ENCODE measurements around the gene RNF40.

The RNF40 gene

GRCh38 chr16:30761427-30761927, 645 bp upstream of the RNF40 start:
- Histone ChIP-seq H3K9me3 (ENCODE audit: control insufficient read depth, low read length) (no peaks in the 10 kb centered on the region), H3K4me3 (ENCODE audit: insufficient read depth, low read depth, low read length) (peak overlapping the region; percentile 89), H3K4me1 (ENCODE audit: control insufficient read depth, insufficient read depth, low read length) (peaks cover 9% of the 10 kb centered on the region), H3K27me3 (ENCODE audit: control insufficient read depth, insufficient read depth, low read length, poor library complexity, severe bottlenecking) (no peaks in the 10 kb centered on the region), H3K27ac (ENCODE audit: insufficient read depth, low read depth, low read length, poor library complexity, severe bottlenecking) (peak overlapping the region; percentile 57), H3K36me3 (ENCODE audit: control insufficient read depth, insufficient read depth, low read length) (peaks cover 34% of the 10 kb centered on the region)
- WGBS, 2 experiments = 0 to 1% methylated on average over 64 of the region's 64 CpGs

DNA sequence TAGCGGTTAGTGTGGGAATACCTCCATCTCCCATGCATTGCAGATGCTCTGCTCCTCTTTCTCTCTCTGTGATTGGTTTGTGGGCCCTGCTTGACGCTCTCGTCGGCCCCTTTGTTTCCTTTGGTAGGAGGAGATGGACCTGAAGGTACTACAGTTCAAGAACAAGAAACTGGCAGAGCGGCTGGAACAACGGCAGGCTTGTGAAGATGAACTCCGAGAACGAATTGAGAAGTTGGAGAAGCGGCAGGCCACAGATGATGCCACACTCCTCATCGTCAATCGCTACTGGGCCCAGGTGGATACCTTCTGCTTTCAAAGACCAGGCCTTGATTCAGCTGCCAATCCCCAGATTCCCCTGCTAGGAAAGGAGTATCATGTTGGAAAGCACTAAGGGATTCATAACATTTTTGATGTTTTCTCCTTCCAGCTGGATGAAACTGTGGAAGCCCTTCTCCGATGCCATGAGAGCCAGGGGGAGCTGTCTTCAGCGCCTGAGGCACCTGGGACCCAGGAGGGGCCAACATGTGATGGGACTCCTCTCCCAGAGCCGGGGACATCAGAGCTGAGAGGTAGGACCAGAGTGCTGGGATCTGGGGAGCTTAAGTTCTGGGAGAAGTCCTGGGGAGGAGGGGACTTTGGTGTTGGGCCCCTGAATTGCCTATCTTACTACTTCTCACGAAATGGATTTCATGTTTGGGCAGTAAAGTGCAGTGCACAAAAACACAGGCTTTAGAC, 1.0 kb downstream of the RNF40 start:
- H3K27ac ChIP-seq (ENCODE audit: insufficient read depth, low read depth, low read length, poor library complexity, severe bottlenecking) = no peak overlapping the region
- H3K4me1 ChIP-seq (ENCODE audit: control insufficient read depth, insufficient read depth, low read length) = peaks cover 9% of the 10 kb centered on the region
- no peaks in the 10 kb centered on the region for H3K27me3 ChIP-seq (ENCODE audit: control insufficient read depth, insufficient read depth, low read length, poor library complexity, severe bottlenecking)
- peaks cover 45% of the 10 kb centered on the region for H3K36me3 ChIP-seq (ENCODE audit: control insufficient read depth, insufficient read depth, low read length)
- peak overlapping the region; percentile 89 for H3K4me3 ChIP-seq (ENCODE audit: insufficient read depth, low read depth, low read length)
- no peaks in the 10 kb centered on the region for H3K9me3 ChIP-seq (ENCODE audit: control insufficient read depth, low read length)
- 83 to 86% methylated on average over 15 of the region's 15 CpGs for WGBS, 2 experiments

- Histone ChIP-seq H3K9me3 (ENCODE audit: control insufficient read depth, low read length) (no peaks in the 10 kb centered on the region), H3K36me3 (ENCODE audit: control insufficient read depth, insufficient read depth, low read length) (peaks cover 53% of the 10 kb centered on the region), H3K4me3 (ENCODE audit: insufficient read depth, low read depth, low read length) (no peak overlapping the region), H3K27ac (ENCODE audit: insufficient read depth, low read depth, low read length, poor library complexity, severe bottlenecking) (no peak overlapping the region), H3K4me1 (ENCODE audit: control insufficient read depth, insufficient read depth, low read length) (peaks cover 9% of the 10 kb centered on the region), H3K27me3 (ENCODE audit: control insufficient read depth, insufficient read depth, low read length, poor library complexity, severe bottlenecking) (no peaks in the 10 kb centered on the region)
- WGBS, 2 experiments = 94 to 95% methylated on average over 11 of the region's 11 CpGs
These were observed 2.0 kb downstream of the RNF40 start for GRCh38 chr16:30764086-30764485.

DNA sequence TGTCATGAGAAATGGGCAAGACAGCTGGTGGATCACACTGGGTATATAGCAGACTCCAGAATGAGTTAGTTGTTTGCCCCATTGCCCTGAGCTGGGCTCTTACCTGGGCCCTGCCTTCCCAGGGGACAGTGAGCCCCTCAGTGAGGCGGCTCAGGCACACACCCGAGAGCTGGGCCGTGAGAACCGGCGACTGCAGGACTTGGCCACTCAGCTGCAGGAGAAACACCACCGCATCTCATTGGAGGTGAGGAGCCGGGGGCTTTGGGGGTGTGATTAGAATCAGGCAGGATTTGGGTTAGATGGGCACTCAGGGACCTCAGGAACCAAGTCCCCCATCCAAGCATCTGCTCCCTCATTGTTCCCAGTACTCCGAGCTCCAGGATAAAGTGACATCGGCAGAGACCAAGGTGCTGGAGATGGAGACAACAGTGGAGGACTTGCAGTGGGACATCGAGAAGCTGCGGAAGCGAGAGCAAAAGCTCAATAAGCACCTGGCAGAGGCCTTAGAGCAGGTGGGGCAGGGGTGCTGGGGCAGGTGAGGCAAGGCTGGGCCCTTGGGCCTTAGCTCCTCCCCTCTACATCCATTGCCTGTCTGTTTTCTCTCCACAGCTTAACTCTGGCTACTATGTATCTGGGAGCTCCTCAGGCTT, 2.8 kb downstream of the RNF40 start:
- peaks cover 61% of the 10 kb centered on the region for H3K36me3 ChIP-seq (ENCODE audit: control insufficient read depth, insufficient read depth, low read length)
- WGBS, 2 experiments = 94 to 95% methylated on average over 12 of the region's 12 CpGs

GRCh38 chr16:30766206-30766932, 4.2 kb downstream of the RNF40 start:
- Histone ChIP-seq H3K4me1 (ENCODE audit: control insufficient read depth, insufficient read depth, low read length) (peaks cover 9% of the 10 kb centered on the region), H3K4me3 (ENCODE audit: insufficient read depth, low read depth, low read length) (no peak overlapping the region), H3K27me3 (ENCODE audit: control insufficient read depth, insufficient read depth, low read length, poor library complexity, severe bottlenecking) (no peaks in the 10 kb centered on the region), H3K36me3 (ENCODE audit: control insufficient read depth, insufficient read depth, low read length) (peaks cover 66% of the 10 kb centered on the region), H3K27ac (ENCODE audit: insufficient read depth, low read depth, low read length, poor library complexity, severe bottlenecking) (no peak overlapping the region), H3K9me3 (ENCODE audit: control insufficient read depth, low read length) (no peaks in the 10 kb centered on the region)
- 96 to 97% methylated on average over 29 of the region's 29 CpGs for WGBS, 2 experiments

More for the DNA sequence above, 2.8 kb downstream of the RNF40 start:
- Histone ChIP-seq H3K9me3 (ENCODE audit: control insufficient read depth, low read length) (no peaks in the 10 kb centered on the region), H3K27me3 (ENCODE audit: control insufficient read depth, insufficient read depth, low read length, poor library complexity, severe bottlenecking) (no peaks in the 10 kb centered on the region), H3K4me3 (ENCODE audit: insufficient read depth, low read depth, low read length) (no peak overlapping the region), H3K4me1 (ENCODE audit: control insufficient read depth, insufficient read depth, low read length) (peaks cover 9% of the 10 kb centered on the region), H3K27ac (ENCODE audit: insufficient read depth, low read depth, low read length, poor library complexity, severe bottlenecking) (no peak overlapping the region)

DNA sequence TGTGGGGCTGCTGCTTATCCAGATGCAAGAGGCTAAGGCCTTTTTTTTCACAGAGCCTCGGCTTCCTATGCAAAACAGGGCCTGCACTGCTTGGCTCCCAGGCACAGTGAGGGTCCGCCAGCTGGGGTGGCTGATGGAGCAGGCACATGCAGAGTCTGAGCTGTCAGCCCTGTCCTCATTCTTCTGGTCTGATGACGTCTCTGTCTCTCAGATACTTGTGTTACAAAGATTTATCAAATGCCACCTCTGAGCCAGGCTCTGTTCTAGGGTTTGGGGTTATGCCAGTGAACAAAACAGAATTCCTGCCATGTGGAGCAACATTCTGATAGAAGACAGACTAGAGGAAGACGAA, 4.8 kb downstream of the RNF40 start:
- Histone ChIP-seq H3K27ac (ENCODE audit: insufficient read depth, low read depth, low read length, poor library complexity, severe bottlenecking) (no peak overlapping the region), H3K36me3 (ENCODE audit: control insufficient read depth, insufficient read depth, low read length) (peaks cover 70% of the 10 kb centered on the region), H3K27me3 (ENCODE audit: control insufficient read depth, insufficient read depth, low read length, poor library complexity, severe bottlenecking) (no peaks in the 10 kb centered on the region), H3K4me1 (ENCODE audit: control insufficient read depth, insufficient read depth, low read length) (peaks cover 9% of the 10 kb centered on the region), H3K9me3 (ENCODE audit: control insufficient read depth, low read length) (no peaks in the 10 kb centered on the region), H3K4me3 (ENCODE audit: insufficient read depth, low read depth, low read length) (no peak overlapping the region)
- WGBS, 2 experiments = 94 to 96% methylated on average over 4 of the region's 4 CpGs

GRCh38 chr16:30767767-30768465, 5.8 kb downstream of the RNF40 start:
- H3K4me1 ChIP-seq (ENCODE audit: control insufficient read depth, insufficient read depth, low read length) = peaks cover 7% of the 10 kb centered on the region
- peaks cover 75% of the 10 kb centered on the region for H3K36me3 ChIP-seq (ENCODE audit: control insufficient read depth, insufficient read depth, low read length)
- H3K4me3 ChIP-seq (ENCODE audit: insufficient read depth, low read depth, low read length) = no peak overlapping the region
- no peaks in the 10 kb centered on the region for H3K27me3 ChIP-seq (ENCODE audit: control insufficient read depth, insufficient read depth, low read length, poor library complexity, severe bottlenecking)
- H3K27ac ChIP-seq (ENCODE audit: insufficient read depth, low read depth, low read length, poor library complexity, severe bottlenecking) = no peak overlapping the region
- H3K9me3 ChIP-seq (ENCODE audit: control insufficient read depth, low read length) = no peaks in the 10 kb centered on the region
- 97 to 98% methylated on average over 18 of the region's 18 CpGs for WGBS, 2 experiments

GRCh38 chr16:30768583-30769181, 6.6 kb downstream of the RNF40 start:
- Histone ChIP-seq H3K36me3 (ENCODE audit: control insufficient read depth, insufficient read depth, low read length) (peaks cover 76% of the 10 kb centered on the region), H3K9me3 (ENCODE audit: control insufficient read depth, low read length) (no peaks in the 10 kb centered on the region), H3K4me1 (ENCODE audit: control insufficient read depth, insufficient read depth, low read length) (no peaks in the 10 kb centered on the region), H3K27me3 (ENCODE audit: control insufficient read depth, insufficient read depth, low read length, poor library complexity, severe bottlenecking) (no peaks in the 10 kb centered on the region), H3K27ac (ENCODE audit: insufficient read depth, low read depth, low read length, poor library complexity, severe bottlenecking) (no peak overlapping the region), H3K4me3 (ENCODE audit: insufficient read depth, low read depth, low read length) (no peak overlapping the region)
- WGBS, 2 experiments = 95 to 97% methylated on average over 23 of the region's 23 CpGs

DNA sequence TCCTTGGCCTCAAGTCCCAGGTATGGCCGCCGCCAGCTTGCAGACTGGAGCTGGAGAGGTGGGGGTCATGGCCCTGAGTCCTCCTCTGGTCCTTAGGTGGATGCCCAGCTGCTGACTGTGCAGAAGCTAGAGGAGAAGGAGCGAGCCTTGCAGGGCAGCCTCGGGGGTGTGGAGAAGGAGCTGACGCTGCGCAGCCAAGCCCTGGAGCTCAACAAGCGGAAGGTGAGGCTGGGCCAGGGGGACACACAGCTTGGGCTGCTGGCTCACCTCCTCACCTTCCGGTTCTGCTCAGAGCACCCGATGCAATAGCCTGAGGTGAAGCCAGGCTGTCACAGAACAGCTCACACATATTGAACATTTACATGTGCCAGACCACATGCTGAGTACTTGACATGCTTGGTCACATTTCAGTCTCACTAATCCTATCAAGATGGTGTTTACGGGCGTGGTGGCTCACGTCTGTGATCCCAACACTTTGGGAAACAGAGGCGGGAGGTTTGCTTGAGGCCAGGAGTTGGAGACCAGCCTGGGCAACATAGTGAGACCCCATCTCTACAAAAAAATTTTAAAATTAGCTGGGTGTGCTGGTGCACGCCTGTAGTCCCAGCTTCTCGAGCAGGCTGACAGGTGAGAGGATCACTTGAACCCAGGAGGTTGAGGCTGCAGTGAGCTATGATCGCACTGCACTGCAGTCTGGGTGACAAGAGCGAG, 7.4 kb downstream of the RNF40 start:
- WGBS, 2 experiments = 96 to 97% methylated on average over 17 of the region's 17 CpGs
- no peak overlapping the region for H3K4me3 ChIP-seq (ENCODE audit: insufficient read depth, low read depth, low read length)
- no peak overlapping the region for H3K27ac ChIP-seq (ENCODE audit: insufficient read depth, low read depth, low read length, poor library complexity, severe bottlenecking)
- no peaks in the 10 kb centered on the region for H3K9me3 ChIP-seq (ENCODE audit: control insufficient read depth, low read length)
- no peaks in the 10 kb centered on the region for H3K4me1 ChIP-seq (ENCODE audit: control insufficient read depth, insufficient read depth, low read length)
- peaks cover 72% of the 10 kb centered on the region for H3K36me3 ChIP-seq (ENCODE audit: control insufficient read depth, insufficient read depth, low read length)
- H3K27me3 ChIP-seq (ENCODE audit: control insufficient read depth, insufficient read depth, low read length, poor library complexity, severe bottlenecking) = no peaks in the 10 kb centered on the region

Measured in ectodermal cell (in vitro differentiated cells).